SHP77 (cell line): ENCODE results near the gene SNX6.
A peak's percentile ranks its signal among the peaks of the same experiment; 100 is the strongest.
"Not testable (repeated sequence)": the region's sequence is repeated elsewhere in the genome, so short reads cannot be mapped to it uniquely, and the experiment has no call there.

Experiments
- DNase-seq, 2 experiments: peaks; one replicate each; lab custom pipeline; 2025; lab: John Stamatoyannopoulos, UW

Gene SNX6

GRCh38 chr14:34629657-34630529 is at the start of gene SNX6:
Gene SNX6 (minus strand): TSS chr14:34630148. CDS start chr14:34630116, 32 bp downstream.
- DNase-seq, result peak; percentile 79 to 82

GRCh38 chr14:34678735-34679134 is 48.8 kb upstream of the SNX6 start:
- DNase-seq, result no peak

DNA sequence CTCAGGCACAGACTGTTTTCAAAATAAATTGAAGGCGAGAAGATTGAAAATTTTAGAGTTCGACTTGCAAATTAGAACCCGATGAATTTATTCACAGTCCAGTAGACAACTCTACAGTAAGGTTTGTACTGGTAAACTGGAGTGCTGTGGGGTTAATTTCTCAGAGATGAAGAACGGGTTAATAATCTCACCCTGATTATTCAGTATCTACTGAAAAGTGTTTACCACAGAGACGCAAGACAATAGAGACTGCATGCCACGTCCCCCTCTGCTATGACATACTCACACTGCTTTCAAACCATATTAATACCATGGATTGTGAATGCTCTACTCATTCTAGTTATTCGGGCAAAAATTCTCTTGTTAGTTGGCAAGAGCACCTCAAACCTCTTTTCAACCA is 48.4 kb upstream of the SNX6 start:
- DNase-seq, result no peak

DNA sequence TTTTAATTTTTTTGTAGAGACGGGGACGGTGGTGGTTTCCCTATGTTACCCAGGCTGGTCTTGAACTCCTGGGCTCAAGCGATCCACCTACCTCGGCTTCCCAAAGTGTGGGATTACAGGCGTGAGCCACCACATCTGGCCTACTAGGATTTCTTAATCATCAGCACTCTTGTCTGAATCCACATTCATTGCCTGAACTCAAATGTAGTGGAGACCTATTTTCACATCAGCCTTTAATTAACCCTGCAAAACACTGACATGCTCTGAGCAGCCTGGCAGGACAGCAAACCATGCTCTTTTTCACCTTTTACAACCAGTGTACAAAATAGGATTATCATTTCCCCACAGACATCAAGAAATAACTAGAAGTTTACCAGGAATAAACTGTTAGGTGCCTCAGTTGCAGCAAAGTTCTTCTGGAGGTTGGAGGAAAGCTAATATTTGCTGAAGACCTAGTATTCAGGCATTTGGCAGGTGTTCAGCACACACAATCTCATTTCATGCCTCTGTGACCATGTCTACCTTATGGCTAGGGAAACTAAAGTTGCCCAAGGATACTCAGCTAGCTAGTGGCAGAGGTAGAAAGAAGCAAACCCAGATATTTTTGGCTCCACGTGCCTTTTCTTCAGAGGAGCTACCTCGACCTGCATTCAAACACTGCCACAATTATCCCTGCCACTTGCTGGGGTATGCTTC is 46.7 kb upstream of the SNX6 start:
- peak; percentile 23 to 31 for DNase-seq

DNA sequence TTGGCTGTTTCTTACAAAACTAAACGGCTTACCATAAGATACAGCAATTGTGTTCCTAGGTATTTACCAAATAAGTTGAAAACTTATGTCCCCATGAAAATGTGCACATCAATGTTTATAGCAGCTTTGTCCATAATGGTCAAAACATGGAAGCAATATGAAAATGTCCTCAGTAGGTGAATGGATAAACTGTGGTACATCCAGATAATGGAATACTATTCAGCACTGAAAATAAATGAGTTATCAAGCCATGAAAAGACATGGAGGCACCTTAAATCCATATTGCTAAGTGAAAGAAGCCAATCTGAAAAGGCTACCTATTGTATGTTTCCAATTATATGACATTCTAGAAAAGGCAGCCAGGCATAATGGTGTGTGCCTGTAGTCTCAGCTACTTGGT is 43.8 kb upstream of the SNX6 start:
- DNase-seq, result no peak

- DNase-seq, result no peak
Observed at GRCh38 chr14:34671716-34672115, 41.8 kb upstream of the SNX6 start.

- DNase-seq, result no peak
Observed at GRCh38 chr14:34668111-34668510, 38.2 kb upstream of the SNX6 start.

- DNase-seq, result no peak
Observed at GRCh38 chr14:34667007-34667406, 37.1 kb upstream of the SNX6 start.

- DNase-seq, result peak in 1 of 2 experiments; percentile 10
Observed at GRCh38 chr14:34665785-34666435, 36.0 kb upstream of the SNX6 start.

DNA sequence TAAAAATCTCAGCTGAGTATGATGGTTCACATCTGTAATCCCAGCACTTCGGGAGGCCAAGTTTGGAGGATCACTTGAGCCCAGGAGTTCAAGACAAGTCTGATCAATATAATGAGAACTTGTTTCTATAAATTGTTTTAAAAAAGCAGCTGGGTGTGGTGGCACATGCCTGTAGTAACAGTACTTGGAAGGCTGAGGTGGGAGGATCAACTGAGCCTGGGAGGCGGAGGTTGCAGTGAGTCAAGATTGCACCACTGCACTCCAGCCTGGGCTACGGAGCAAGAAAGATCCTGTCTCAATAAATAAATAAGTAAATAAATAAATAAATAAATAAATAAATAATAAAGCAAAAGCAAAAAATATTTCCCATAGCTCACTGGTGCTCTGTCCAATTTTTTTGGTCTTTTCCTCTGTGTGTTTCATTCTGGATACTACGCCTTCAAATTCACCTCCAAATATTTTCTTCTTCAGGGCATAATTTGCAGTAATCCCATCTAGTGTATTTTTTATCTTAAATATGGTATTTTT is 32.7 kb upstream of the SNX6 start:
- DNase-seq, result no peak

DNA sequence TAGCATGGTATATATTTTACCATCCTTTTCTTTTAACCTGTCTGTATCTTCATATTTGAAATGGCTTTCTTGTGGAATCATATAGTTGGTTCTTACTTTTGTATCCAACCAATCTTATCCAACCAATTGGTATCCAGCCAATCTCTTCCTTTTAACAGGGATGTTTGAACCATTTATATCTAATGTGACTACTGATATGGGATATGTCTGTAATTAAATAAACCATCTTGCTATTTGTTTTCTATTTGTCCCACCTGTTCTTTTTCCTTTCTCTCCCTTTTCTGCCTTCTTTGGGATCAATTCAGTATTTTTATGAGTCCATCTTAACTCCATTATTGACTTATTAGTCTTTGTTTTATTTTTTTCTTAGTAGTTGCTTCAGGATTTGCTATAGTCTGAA is 30.8 kb upstream of the SNX6 start:
- DNase-seq, result no peak

DNA sequence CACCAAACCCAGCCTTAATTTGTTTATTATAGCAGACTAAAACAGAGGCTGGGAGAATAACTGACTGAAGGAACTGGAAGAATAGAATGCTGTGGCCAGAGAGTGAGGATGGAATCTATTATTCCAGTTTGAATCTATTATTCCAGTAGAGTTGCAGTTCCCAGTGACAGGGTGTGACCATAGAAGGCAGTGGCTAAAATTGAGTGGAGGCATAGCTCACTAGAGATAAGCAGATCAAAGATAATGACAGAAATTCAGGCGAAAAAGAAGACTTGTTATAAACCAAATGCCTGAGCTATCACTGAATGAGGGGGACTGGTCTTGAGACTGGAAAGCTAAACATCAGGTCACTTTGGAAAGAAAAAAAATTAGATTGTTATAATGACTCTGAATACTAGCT is 26.0 kb upstream of the SNX6 start:
- DNase-seq, result no peak

DNA sequence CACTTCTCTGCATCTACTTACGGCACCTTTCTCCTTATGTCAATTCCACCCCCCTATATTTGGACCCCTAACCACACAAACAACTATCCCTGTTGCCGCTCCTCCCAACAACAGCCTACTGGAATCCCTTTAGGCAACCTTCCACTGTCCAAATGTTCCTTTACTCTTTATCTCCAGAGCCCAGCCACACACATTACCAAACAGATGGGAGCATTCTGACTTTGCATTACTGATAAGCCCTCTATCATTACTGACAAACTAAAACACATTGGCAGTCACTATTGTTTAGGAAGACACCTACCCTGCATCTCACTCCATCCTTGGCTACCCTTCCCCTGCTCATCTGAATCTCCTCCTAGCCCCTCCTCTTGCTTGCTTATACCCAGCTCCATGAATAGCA is 23.1 kb upstream of the SNX6 start:
- DNase-seq, result not testable (repeated sequence)

DNA sequence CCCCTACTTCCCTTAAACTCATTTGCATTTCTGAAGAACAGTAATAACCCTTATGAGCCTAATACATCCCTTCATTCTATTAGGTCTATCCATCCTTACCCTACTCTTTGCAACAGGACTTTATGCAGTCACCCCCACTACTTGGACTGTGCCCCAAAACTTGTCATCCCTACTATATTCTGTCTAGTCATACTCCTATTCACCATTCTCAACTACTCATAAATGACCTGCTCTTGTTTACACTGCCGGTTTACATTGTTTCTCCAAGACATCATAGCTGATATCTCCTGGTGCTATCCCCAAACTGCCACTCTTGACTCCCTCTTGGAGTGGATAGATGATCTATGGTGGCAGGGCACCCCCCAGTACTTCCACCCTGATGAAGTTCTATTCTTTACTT is 22.4 kb upstream of the SNX6 start:
- not testable (repeated sequence) for DNase-seq

DNA sequence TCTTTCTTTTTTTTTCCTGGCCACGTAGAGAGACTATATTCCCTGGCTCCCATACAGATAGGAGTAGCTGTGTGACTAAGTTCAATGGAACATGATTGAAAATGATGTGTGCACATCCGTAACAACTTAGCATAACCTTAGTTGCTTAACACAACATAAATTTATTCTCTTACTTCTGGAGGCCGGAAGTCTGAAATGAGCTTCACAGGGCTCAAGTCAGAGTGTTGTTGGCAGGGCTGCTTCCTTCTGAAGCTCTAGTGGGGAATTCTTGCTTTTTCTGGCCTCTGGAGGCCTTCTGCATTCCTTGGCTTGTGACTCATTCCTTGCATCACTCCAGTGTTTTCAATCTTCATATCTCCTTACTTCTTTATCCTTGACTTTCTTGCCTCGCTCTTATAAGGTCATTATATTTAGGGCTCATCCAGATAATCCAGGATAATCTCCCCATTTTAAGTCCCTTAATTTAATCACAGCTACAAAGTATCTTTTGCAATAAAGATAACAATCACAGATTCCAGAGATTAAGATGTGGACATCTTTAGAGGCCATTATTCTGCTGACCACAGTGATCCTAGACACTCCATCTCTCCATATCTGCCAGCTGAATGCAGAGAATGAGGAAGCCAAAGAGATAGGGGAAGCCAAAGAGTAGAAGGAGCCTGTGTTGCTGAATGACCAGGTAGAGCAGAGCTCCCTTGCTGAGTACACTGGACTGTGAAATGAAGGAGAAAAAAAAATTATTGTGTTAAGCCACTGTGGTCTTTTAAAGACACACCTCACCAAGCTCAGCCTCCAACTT is 21.0 kb upstream of the SNX6 start:
- no peak for DNase-seq

- not testable (repeated sequence) for DNase-seq
Observed at GRCh38 chr14:34650006-34650405, 20.1 kb upstream of the SNX6 start.

DNA sequence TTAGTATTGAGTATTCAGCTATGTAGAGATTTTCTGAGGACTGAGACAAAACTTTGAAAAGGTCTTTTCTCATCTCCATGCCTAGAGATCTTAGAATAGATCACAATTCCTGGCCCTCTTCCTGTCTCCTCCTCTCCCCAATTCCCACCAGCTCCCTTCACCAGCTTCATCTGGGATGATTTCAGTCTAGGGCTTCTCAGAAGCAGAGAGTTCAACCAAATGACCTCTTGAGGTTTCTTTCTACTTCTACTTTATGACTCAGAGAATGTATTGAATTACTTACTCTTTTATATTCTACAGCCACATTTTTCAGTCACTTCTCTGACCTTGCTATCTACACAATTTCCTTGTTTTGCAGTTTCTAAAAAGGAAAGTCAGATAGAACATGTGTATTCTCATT is 19.4 kb upstream of the SNX6 start:
- DNase-seq, result no peak

- no peak for DNase-seq
Observed at GRCh38 chr14:34646570-34647255, 16.8 kb upstream of the SNX6 start.

DNA sequence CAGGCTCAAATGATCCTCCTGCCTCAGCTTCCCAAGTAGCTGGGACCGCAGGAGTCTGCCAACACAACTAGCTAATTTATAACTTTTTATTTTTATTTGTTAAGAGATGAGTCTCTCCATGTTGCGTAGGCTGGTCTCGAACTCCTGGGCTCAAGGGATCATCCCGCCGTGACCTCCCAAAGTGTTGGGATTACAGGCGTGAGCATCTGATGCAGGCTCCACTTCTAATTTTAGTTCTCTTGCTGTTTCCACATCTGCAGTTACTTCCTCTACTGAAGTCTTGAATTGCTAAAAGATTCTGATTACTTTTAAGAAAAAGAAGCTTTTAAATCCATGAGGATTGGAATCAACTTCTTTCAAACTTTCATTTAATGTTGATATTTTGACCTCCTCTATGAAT is 13.4 kb upstream of the SNX6 start:
- DNase-seq, result no peak

- DNase-seq, result no peak
Observed at GRCh38 chr14:34642595-34642994, 12.6 kb upstream of the SNX6 start.

GRCh38 chr14:34640826-34641225 is 10.9 kb upstream of the SNX6 start:
- no peak for DNase-seq
